ENCODE measurements around the gene S1PR4. TPM values are rescaled to one million over a fixed set of nuclear protein-coding genes. Genes with fewer than 3 reads are reported as not detected.
A peak's percentile ranks its signal among the peaks of the same experiment; 100 is the strongest.
"Not testable (repeated sequence)": the region's sequence is repeated elsewhere in the genome, so short reads cannot be mapped to it uniquely, and the experiment has no call there.

Gene S1PR4
- total RNA-seq, 1 donor from 2014 or later: not detected

GRCh38 chr19:3162418-3163229 is 15.9 kb upstream of the S1PR4 start:
- no peak for TF ChIP-seq CTCF (IDR thresholded peaks at IDR 0.05; ENCODE audit: insufficient read depth, low read length, poor library complexity, severe bottlenecking)
- H3K4me3 ChIP-seq (ENCODE audit: low read depth, low read length): no peak overlapping the region
- no peaks in the 10 kb centered on the region for H3K36me3 ChIP-seq (ENCODE audit: control insufficient read depth, insufficient read depth, low read length)
- H3K27me3 ChIP-seq (ENCODE audit: control insufficient read depth, insufficient read depth, low read length): peaks cover under 1% of the 10 kb centered on the region
- no peak for DNase-seq (ENCODE audit: low read depth)

DNA sequence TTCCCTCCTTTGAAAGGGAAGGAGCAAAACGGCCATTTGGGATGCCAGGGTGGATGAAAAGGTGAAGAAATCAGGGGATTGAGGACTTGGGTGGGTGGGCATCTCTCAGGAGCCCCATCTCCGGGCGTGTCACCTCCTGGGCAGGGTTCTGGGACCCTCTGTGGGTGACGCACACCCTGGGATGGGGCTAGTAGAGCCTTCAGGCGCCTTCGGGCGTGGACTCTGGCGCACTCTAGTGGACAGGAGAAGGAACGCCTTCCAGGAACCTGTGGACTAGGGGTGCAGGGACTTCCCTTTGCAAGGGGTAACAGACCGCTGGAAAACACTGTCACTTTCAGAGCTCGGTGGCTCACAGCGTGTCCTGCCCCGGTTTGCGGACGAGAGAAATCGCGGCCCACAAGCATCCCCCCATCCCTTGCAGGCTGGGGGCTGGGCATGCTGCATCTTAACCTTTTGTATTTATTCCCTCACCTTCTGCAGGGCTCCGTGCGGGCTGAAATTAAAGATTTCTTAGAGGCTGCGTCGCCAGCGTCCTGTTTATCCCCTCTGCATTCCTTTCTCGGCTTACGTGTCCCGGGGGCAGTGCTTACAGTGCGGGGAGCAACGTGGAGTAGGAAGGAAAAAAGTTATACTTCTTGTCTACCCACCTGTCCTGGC is 15.2 kb upstream of the S1PR4 start:
- Histone ChIP-seq H3K36me3 (ENCODE audit: control insufficient read depth, insufficient read depth, low read length) (no peaks in the 10 kb centered on the region), H3K27me3 (ENCODE audit: control insufficient read depth, insufficient read depth, low read length) (no peaks in the 10 kb centered on the region), H3K4me3 (ENCODE audit: low read depth, low read length) (no peak overlapping the region)
- peak; percentile 97 for TF ChIP-seq CTCF (IDR thresholded peaks at IDR 0.05; ENCODE audit: insufficient read depth, low read length, poor library complexity, severe bottlenecking)
- no peak for DNase-seq (ENCODE audit: low read depth)

DNA sequence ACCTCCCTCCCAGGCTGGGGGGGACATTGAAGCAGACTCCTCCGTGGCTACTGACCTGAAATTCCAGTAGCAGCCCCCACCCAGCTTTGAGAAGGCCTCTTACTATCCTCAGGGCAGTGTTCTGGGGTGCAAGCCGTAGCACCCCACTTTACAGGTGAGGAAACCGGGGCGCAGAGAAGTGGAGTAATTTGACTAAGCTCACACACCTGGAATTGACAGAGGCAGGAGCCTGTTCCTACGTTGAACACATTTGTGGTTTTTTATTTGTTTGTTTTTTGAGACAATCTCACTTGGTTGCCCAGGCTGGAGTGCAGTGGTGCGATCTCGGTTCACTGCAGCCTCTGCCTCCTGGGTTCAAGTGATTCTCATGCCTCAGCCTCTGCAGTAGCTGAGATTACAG is 14.6 kb upstream of the S1PR4 start:
- Histone ChIP-seq H3K27me3 (ENCODE audit: control insufficient read depth, insufficient read depth, low read length) (no peaks in the 10 kb centered on the region), H3K36me3 (ENCODE audit: control insufficient read depth, insufficient read depth, low read length) (no peaks in the 10 kb centered on the region), H3K4me3 (ENCODE audit: low read depth, low read length) (no peak overlapping the region)
- no peak for TF ChIP-seq CTCF (IDR thresholded peaks at IDR 0.05; ENCODE audit: insufficient read depth, low read length, poor library complexity, severe bottlenecking)
- DNase-seq (ENCODE audit: low read depth): no peak

DNA sequence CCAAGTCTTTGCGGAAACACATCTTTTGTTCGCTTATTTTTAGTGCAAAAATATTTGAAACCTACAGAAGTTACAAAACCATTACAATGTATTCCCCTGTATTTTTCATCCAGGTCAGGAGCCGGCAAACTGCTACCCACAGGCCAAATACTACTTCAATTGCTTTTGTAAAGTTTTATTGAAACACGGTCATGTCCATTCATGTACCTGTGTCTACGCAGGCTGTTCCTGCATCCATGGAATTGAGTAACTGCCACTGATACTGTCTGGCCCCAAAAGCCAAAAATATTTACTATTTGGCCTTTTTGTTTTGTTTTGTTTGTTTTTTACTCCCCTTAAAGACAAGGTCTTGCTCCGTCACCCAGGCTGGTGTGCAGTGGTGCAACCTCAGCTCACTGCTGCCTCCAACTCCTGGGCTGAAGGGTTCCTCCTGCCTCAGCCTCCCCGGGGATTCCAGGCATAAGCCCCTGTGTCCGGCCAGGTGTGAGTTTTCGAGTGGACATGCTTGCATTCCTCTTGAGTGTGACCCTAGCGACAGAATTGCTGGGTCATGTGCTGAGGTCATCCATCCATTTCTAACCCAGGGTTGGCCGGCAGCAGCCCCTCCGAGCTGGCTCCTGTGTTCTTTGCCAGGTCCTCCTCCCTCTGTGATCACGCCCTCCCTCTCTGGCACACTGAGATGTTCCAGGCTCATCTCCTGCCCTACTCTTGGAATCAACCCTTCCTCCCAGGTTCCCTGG is 10.9 kb upstream of the S1PR4 start:
- no peak for TF ChIP-seq CTCF (IDR thresholded peaks at IDR 0.05; ENCODE audit: insufficient read depth, low read length, poor library complexity, severe bottlenecking)
- no peak for DNase-seq (ENCODE audit: low read depth)
- Histone ChIP-seq H3K36me3 (ENCODE audit: control insufficient read depth, insufficient read depth, low read length) (no peaks in the 10 kb centered on the region), H3K27me3 (ENCODE audit: control insufficient read depth, insufficient read depth, low read length) (peaks cover 6% of the 10 kb centered on the region), H3K4me3 (ENCODE audit: low read depth, low read length) (no peak overlapping the region)

DNA sequence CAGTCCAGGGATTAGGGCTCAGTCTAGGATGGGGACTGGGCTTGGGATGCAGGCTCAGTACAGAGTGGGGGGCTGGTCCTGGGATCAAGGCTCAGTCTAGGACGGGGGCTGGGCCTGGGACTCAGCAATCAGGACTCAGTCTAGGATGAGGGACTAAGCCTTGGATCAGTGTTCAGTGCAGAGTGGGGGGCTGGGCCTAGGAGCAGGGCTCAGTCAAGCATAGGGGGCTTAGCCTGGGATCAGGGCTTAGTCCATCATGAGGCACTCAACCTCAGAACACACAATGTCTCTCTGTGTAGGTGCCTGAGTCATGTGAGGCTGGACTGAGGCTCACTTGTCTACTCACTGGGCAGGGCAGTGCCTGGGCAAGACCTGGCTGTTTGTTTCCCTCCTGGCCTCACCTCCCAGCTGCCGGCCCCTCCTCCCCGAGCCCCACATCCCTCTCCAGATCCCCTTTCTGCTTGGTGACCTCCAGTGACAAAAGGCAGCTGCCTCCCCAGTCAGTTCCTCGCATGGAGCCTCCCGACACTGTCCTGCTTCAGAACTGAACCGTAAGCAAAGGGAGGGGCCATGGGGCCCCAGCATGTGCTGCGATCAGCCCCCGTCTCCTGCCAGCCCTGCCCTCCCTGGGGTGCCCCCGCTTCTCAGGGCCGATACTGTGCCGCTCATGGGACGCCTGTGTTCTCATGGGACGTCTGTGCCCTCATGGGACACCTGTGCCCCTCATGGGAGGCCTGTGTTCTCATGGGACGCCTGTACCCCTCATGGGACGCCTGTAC is 6.5 kb upstream of the S1PR4 start:
- TF ChIP-seq CTCF (IDR thresholded peaks at IDR 0.05; ENCODE audit: insufficient read depth, low read length, poor library complexity, severe bottlenecking): no peak
- H3K27me3 ChIP-seq (ENCODE audit: control insufficient read depth, insufficient read depth, low read length): peaks cover 6% of the 10 kb centered on the region
- DNase-seq (ENCODE audit: low read depth): no peak

DNA sequence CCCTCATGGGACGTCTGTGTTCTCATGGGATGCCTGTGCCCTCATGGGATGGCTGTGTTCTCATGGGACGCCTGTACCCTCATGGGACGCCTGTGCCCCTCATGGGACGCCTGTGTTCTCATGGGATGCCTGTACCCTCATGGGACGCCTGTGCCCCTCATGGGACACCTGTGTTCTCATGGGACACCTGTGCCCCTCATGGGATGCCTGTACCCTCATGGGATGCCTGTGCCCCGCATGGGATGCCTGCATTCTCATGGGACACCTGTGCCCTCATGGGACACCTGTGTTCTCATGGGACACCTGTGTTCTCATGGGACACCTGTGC is 5.9 kb upstream of the S1PR4 start:
- not testable (repeated sequence) for H3K27me3 ChIP-seq (ENCODE audit: control insufficient read depth, insufficient read depth, low read length); DNase-seq (ENCODE audit: low read depth); H3K36me3 ChIP-seq (ENCODE audit: control insufficient read depth, insufficient read depth, low read length); H3K4me3 ChIP-seq (ENCODE audit: low read depth, low read length)

More for the DNA sequence above, 6.5 kb upstream of the S1PR4 start:
- no peak overlapping the region for H3K4me3 ChIP-seq (ENCODE audit: low read depth, low read length)
- H3K36me3 ChIP-seq (ENCODE audit: control insufficient read depth, insufficient read depth, low read length): no peaks in the 10 kb centered on the region
